BE2C (cell line): ENCODE data around the gene ARSK.

Source experiments
- DNase-seq: peaks from one replicate; pipeline ENCODE4 v3.0.0-alpha.2; 2020
- H3K27me3 ChIP-seq: fragments of 250-450 bp; sonication (Bioruptor Pico); 2 replicates; pipeline ENCODE4 v1.5.1; 2020; ENCODE audit warnings: mild to moderate bottlenecking
- H3K36me3 ChIP-seq: fragments of 250-450 bp; sonication (Bioruptor Pico); 2 replicates; pipeline ENCODE4 v1.5.1; 2020; ENCODE audit warnings: mild to moderate bottlenecking
- H3K4me1 ChIP-seq: fragments of 250-450 bp; sonication (Bioruptor Pico); 2 replicates; pipeline ENCODE4 v1.5.1; 2020
- H3K4me3 ChIP-seq: 2 replicates; pipeline ENCODE4 v1.5.1; 2011; ENCODE audit warnings: low read depth, low read length
- H3K9me3 ChIP-seq: fragments of 250-450 bp; sonication (Bioruptor Pico); 2 replicates; pipeline ENCODE4 v1.5.1; 2020
- CTCF ChIP-seq: IDR thresholded peaks from 2 replicates; pipeline ENCODE4 v1.5.1; 2012; ENCODE audit warnings: mild to moderate bottlenecking, low read depth, low read length

Gene ARSK

GRCh38 chr5:95649842-95650620 lies 95.1 kb downstream of the ARSK start:
- H3K4me3 ChIP-seq, result no peak overlapping the region
- no peak for TF ChIP-seq CTCF
- peaks cover 2% of the 10 kb centered on the region; the same call in 1 of the 2 replicates for H3K4me1 ChIP-seq
- H3K27me3 ChIP-seq, result no peaks in the 10 kb centered on the region
- H3K9me3 ChIP-seq, result no peaks in the 10 kb centered on the region
- no peaks in the 10 kb centered on the region for H3K36me3 ChIP-seq
- no peak for DNase-seq

- H3K27me3 ChIP-seq, result no peaks in the 10 kb centered on the region
- no peak for TF ChIP-seq CTCF
- peaks cover 3% of the 10 kb centered on the region for H3K4me1 ChIP-seq
- no peaks in the 10 kb centered on the region for H3K9me3 ChIP-seq
- DNase-seq, result no peak
- no peaks in the 10 kb centered on the region for H3K36me3 ChIP-seq
- H3K4me3 ChIP-seq, result no peak overlapping the region
Observed at GRCh38 chr5:95652849-95653248, 97.9 kb downstream of the ARSK start.

- TF ChIP-seq CTCF, result no peak
- Histone ChIP-seq H3K27me3 (no peaks in the 10 kb centered on the region), H3K4me1 (peaks cover 3% of the 10 kb centered on the region; the same call in 1 of the 2 replicates), H3K4me3 (no peak overlapping the region), H3K36me3 (no peaks in the 10 kb centered on the region), H3K9me3 (no peaks in the 10 kb centered on the region)
- no peak for DNase-seq
Observed at GRCh38 chr5:95654196-95654595, 99.3 kb downstream of the ARSK start.
